HG03064 (cell line): ENCODE data around the gene ADAM11.

Experiments used
- ATAC-seq: cut with Tn5 transposase; IDR thresholded peaks from one replicate; pipeline ENCODE4 v1.9.1; 2021; ENCODE audit warnings: low read depth; ENCODE audit not compliant: unreplicated experiment

ADAM11 gene

GRCh38 chr17:44775136-44775837, 16.5 kb downstream of the ADAM11 start:
- ATAC-seq: peak; percentile 87

GRCh38 chr17:44775838-44776621, 17.2 kb downstream of the ADAM11 start:
- ATAC-seq: peak; percentile 9

- ATAC-seq: no peak
Observed at GRCh38 chr17:44776628-44777393, 18.0 kb downstream of the ADAM11 start.

- no peak for ATAC-seq
Observed at GRCh38 chr17:44777394-44778348, 18.9 kb downstream of the ADAM11 start.

GRCh38 chr17:44778656-44779210, 19.9 kb downstream of the ADAM11 start:
- no peak for ATAC-seq

- ATAC-seq: no peak
Observed at GRCh38 chr17:44779211-44780025, 20.6 kb downstream of the ADAM11 start.

- no peak for ATAC-seq
Observed at GRCh38 chr17:44780161-44780560, 21.4 kb downstream of the ADAM11 start.

GRCh38 chr17:44780845-44781480, 22.2 kb downstream of the ADAM11 start:
- ATAC-seq: no peak

- no peak for ATAC-seq
Observed at GRCh38 chr17:44781551-44782325, 22.9 kb downstream of the ADAM11 start.

- no peak for ATAC-seq
Observed at GRCh38 chr17:44782326-44782850, 23.6 kb downstream of the ADAM11 start.

GRCh38 chr17:44785921-44786320, 27.1 kb downstream of the ADAM11 start:
- ATAC-seq: no peak

- ATAC-seq: no peak
Observed at GRCh38 chr17:44786551-44787081, 27.8 kb downstream of the ADAM11 start.

GRCh38 chr17:44787271-44787940, 28.6 kb downstream of the ADAM11 start:
- no peak for ATAC-seq

GRCh38 chr17:44788139-44788538, 29.4 kb downstream of the ADAM11 start:
- no peak for ATAC-seq

GRCh38 chr17:44792276-44792675, 33.5 kb downstream of the ADAM11 start:
- ATAC-seq: no peak

GRCh38 chr17:44793885-44794842, 35.4 kb downstream of the ADAM11 start:
- ATAC-seq: no peak
